HG03565 (cell line): Measurements from ENCODE around the gene RFX3.
A peak's percentile ranks its signal among the peaks of the same experiment; 100 is the strongest.

Experiments
- ATAC-seq: cut with Tn5 transposase; IDR thresholded peaks from one replicate; pipeline ENCODE4 v1.9.1; 2021; ENCODE audit warnings: mild to moderate bottlenecking, moderate library complexity; ENCODE audit not compliant: unreplicated experiment

The RFX3 gene

DNA sequence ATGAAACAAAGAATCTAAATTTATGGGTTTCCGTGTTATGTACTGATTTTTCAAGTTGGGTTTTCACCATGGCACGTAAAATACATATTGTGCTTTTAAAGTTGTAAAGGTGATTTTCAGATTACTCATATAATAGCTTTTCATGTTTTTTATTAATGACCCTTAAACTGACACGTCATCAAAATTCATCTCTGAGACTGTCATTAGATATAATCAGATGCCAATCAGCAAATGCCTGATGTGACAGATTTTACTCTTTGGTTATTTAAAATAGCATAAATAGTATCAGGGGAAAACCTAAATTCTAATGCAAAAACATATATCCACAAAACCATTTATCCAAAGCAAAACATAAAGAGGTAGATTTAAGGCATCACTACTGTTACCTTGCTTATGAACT is 11.0 kb downstream of the RFX3 start:
- ATAC-seq: no peak

DNA sequence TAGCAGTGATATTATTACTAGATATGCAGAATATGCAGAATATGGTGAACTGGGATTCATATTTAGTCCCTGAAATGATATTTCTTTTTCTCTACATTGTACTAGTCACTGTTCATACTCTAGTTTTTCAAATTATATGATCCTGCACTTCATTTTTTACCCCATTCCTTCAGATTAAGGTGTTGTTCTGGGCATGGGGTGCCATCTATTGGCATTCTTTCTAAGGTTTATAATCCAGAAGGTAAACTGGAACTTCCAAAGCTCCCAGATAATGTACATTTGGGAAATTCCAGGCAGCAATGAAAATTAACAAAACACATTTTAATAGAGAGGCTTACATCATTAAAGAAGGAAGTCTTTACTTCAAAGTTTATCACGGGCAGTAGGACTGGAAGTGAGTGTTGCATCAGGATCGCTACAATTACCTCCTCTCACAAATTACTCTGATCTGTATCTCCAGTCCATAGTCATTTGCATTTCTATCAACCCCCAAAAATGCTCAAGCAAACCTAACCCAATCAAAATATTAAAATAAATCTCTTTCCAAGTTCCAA is 12.5 kb downstream of the RFX3 start:
- no peak for ATAC-seq

DNA sequence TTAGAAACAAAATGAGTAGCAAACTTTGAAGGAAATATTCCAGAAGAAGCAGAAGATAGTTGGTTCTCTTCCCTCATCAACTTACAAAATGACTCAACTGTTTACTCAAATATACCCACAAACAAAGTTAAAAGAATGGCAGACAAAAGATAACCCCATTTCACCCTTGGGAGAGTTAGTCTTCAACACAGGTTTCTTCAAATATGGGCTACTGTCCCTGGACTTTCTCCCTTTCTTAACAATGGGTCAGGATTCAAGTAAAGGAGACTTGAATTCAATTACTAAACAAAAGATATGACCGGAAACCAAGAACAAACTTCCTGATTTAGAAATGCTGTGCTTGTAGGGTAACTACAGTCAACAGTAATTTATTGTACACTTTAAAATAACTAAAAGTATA is 14.2 kb downstream of the RFX3 start:
- no peak for ATAC-seq

DNA sequence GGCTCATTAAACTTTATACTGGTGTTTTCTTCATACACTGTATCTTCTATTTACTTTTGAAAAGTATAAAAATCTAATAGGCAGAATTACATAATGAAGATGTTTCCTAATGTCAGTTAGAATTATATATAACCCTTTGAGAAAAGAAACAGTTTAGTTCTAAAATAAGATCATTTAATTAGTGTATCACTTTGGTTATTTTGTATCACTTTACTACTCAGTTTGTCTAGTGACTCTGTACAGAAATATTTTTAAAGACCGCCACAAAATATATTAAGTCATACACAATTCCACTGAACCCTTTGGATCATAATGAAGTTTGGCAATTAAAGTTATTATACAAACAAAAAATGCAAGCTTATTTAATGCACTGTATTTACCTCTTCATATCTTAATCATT is 15.0 kb downstream of the RFX3 start:
- no peak for ATAC-seq

DNA sequence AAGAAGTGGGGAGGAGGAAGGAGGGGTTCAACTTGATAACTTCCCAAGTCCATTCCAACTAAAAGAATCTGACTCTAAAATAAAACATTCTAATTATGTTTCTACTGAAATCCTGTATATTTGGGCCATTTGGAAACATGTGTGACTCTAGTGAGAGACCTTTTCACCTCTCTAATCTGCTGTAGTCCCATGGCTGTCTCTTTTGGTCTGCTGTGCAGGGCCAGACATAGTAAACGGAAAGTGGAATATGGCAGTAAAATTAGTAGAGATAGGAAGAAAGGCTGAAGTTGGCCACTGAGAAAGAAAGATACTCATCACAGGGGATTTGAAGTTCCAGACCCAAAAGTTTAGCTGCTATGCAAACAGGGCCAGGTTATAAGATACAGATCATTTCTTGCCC is 15.9 kb downstream of the RFX3 start:
- ATAC-seq: no peak

DNA sequence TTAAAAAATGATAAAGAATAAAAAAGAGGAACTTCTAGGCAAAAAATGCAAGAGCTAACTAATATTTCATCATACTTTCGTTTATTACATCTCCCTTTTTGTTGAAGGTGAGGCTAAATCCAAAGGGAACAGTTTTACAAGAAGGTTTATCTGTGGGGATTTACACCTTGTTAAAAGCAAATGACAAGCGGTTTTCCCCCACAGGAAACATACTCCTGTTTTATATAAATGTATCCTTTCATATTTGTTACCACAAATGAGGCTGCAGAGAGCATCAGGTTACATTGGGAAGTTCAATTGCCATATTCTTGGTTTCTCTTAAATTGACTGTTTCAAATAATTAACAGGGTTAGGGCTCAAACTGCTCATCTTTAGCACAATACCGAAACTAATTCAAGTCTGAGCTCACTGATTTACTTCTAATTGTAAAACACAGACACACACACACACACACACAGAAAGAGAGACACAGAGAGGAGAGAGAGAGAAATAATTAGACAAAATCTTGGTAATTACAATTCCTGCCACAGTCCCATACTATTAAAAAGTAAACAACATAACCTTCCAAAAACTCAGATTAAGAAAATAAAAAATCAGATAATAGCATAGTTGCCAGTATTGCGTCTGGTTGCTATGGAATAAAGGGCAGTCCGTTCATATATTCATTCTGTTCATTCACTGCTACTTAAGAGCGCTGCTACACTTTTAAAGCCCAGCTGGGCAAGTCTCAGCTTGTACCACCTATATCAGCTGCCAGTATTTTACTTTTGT is 17.1 kb downstream of the RFX3 start:
- ATAC-seq: peak; percentile 24

DNA sequence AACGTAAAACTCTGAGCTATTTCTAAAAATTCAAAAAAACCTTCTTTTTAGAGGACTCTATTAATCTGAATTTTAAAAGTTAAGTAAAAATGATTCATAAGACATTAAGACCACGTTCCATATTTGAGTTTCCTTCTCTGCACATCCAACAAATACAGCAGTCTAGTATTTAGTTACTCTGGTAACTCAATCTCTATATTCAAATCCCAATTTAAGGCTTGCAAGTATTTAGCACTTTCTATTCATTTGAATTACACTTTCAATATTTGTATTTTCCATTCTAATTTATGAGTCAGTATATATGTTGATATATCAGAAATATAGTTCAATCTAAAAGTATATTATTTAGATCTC is 17.7 kb downstream of the RFX3 start:
- peak; percentile 4 for ATAC-seq

DNA sequence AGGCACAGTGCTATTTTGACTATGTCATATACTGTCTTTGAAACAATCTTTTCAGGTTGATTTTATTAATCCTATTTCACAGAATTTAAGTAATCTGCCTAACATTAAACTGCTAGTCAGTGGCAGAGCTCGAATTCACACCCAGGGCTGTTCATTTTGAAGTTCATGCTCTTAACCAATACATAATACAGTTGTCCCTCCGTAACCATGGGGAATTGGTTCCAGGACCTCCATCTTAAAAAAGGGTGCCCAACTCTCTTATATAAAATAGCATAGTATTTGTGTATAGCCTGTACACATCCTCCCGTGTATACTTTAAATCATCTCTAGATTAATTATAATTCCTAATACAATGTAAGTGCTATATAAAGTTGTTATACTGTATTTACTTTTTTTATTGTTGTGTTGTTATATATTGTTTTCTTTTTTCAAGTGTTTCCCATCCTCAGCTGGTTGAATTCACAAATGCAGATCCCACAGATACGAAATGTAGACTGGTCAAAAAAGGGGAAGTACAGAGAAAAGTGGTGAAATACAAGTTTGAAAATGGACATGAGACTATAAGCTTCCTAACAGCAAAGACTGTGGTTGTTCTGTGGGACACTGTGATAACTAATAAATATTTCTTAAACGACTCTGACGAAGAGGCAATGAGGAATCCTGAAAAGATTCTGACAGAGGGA is 18.3 kb downstream of the RFX3 start:
- peak; percentile 50 for ATAC-seq

DNA sequence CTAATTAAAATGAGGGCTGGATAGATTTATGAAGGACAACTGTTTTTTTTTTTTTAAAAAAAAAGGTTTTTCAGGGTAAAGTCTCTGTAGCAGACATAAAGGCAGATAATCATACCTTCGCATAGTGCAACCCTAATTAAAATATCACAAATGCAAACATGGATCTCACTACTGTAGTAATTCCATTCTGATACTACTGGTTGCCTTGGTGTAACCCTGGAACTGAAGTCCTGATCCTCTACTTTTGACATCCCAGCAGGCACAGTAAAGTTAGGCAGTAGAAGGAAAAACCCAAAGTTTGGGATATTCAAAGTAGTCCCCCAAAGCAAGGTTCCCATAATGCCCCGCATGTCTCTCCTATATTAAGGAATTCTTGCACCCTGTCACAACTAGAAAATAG is 19.6 kb downstream of the RFX3 start:
- ATAC-seq: no peak

DNA sequence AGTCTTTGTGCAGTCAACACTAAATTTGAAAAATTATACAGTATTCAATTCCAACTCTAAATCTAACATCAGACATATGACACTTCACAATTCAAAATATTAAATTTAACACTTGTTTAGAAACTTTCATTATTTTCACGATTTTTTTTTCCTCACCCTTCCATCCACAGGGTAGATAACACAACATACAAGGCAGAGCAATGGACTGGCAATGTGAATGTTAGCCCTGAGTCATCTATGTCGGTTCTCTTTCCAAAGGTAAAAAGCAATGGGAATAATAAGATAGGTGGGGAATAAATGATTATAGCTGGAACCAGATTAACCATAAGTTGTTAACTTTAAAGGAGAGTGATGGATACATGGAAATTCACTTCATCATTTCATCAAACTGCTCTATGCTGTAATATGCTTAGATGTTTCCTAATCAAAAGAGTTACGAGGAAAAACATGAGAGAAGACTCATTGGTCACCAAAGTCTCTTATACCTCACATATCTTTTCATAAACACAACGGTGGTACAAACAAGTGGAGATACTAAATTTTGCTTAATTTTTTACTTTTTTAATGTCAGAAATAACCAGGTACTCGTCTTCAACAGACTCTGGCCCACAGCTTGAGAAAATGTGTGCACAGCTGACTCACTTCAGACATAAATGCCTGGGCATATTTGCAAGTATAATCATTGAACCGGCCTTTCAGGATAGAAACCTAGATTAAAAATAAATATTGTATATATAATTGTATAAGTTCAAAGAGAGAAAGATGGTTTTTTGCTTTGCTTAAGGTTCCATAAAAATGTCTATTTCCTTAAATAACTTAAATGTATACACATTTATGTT is 23.0 kb downstream of the RFX3 start:
- no peak for ATAC-seq

DNA sequence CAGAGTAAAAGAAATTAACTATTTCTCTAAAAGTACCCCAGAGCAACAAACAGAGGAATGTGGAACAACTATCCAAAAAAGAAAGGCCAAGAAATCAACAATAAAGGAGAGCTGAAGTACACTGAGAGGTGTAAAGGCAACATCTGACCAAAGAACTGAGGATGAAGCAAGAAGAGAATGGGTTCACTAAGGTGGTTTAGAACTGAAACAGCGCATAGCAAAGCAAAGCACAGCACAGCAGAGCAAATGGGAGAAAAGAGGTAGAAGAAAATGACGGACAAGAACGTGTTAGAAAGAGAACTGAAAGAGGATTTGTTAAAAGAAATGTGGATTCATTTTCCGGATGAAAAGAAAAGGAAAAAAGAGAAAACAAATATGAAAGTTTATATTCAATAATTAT is 25.8 kb downstream of the RFX3 start:
- ATAC-seq: no peak

DNA sequence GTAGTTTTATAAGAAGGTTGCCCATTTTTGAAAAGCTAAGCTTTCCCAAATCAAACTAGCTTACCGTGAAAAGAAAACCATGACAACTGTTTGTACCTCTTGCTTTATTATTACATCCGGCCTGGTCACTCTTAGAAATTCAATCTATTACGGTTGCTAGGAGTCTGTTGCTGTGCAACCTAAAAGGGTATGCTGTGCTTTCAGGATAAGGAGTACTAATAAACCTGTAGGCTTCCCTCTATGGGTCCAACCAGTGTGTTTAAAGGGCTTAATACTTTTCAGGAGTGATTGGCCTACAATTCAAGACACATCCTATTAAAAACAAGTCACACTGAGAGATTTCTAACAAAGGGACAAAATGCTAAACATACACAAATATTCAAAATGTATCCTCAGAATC is 27.1 kb downstream of the RFX3 start:
- ATAC-seq: no peak

DNA sequence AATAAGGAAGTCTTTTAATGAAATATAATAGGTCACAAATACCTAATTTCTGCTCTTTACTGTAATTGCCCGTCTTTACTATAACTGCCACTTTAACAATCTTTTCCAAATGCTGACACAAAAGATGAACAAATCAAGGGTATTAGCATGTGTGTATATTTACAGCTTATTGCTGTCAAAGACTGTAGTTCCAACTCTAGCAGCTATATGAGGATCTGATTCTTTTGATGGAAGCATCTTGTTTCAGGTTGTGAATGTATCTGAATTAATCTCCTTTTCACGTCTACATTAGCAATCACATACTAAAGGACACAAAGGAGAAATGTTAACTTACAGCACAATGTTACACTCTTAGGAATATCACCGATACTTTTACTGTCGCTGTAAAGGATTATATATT is 27.9 kb downstream of the RFX3 start:
- no peak for ATAC-seq

DNA sequence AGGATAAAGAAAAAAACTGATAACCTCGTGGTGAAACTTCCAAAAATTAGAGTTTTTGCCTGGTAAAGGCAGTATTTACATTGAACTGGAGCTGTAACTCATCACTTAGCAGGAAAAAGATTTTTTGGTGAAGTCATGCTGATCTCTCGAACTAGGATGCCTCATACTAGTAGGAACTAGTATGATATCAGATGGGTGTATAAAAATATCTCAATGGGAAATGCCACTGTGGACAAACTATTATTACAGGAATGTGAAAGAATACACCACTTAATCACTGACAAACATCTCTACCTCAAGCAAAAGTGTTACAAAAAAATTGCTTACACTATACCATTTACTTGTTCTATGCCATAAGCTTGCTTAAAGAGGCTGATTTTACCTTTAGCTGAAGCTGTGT is 28.4 kb downstream of the RFX3 start:
- ATAC-seq: no peak

DNA sequence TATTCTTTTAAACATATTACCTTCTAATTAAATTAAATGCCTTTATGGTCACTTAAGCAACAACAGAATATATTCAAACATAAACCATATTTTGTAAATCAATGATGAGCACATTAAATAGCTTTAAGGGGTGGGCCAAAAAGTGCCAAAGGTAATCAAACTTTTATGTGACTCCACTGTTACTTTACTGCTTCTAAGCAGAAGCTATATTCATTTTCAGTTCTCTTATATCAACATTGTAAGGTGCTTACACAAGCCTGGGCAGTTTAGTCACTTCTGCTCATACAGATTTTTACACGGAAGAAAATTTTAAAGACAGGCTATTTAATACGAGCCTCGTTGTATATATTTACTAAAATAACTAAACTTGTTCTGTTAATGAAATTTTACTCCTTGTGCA is 29.9 kb downstream of the RFX3 start:
- no peak for ATAC-seq

DNA sequence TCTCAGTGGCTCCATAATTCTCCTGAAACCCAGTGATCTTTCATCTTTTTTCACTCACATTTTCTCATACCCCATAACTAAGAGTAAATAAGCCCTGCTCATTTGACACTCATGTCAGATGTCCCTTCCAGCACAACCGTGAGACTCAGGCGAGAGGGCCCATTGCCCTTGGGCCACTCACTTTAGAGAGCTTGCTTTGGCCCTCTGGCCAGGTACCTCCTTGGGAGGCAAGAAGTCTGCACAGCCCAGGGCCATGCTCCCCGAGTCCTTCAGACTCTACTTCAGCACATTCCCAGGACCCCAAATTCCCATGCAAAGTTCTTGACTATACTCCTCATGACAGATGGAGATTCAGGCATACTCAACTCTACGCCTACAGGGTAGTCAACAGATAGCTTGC is 33.6 kb downstream of the RFX3 start:
- ATAC-seq: no peak

DNA sequence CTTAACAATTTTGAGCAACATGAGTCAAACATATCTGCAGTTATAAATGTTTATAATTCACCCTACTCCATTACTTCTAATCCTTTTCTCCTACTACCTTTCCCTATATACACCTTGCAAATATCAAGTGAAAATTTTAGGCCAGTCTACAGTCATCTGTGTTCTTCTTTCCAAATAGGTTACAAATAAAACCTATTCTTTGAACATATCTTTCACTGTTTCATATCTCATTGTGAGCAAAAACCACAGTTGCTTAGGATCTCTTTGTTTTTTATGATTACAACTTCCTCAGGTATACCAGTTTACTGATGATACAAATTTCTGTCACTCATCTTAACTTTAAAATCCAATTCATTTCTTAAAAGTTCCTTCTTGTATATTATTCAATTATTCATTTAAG is 34.4 kb downstream of the RFX3 start:
- no peak for ATAC-seq

DNA sequence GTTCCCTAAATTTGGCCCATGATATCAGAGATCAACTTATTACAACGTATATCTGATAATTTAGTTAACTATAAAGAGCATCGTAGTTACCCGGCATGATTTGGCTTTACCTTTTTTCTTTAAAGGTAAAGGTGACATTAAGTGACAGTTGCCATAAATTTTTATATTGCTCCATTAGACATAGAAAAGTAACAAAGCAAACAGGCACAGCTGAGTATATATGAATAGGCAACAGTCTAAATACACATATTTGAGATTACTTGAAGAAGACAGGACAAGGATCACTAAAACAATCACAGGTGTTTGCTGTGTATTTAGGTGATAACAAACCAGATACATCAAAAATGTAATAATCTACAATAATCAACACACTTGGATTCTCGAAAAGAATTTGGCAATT is 34.8 kb downstream of the RFX3 start:
- ATAC-seq: no peak

DNA sequence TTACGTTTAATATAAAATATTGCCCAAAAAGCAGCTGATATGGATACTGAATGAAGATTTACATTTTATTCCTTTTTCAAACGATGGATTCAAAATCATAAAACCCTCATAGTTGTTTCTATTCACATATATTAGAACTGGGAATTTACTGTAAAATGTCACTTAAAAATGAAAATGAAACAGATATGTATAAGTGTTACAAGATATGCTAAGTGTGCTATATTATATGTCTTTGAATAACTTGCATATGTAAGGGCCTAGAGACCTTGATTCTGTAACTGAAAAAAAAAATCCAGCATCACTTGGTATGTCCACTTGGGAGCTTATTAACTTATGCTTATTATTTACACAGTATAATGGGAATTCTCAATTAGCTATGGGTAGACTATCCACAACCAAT is 43.2 kb downstream of the RFX3 start:
- no peak for ATAC-seq

DNA sequence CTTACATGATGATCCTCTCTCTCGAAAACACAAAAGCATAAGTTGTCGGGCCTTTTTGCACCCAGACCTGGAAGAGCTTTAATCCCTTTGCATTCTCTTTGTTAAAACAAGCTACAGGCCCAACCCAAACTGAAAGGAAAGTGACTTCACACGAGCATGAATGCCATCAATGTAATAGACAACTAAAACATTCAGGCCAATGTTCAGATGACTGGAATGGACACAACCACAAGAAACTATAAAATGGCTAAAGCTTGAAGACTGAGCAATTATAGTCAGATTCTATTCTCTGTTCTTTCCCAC is 45.5 kb downstream of the RFX3 start:
- ATAC-seq: no peak

DNA sequence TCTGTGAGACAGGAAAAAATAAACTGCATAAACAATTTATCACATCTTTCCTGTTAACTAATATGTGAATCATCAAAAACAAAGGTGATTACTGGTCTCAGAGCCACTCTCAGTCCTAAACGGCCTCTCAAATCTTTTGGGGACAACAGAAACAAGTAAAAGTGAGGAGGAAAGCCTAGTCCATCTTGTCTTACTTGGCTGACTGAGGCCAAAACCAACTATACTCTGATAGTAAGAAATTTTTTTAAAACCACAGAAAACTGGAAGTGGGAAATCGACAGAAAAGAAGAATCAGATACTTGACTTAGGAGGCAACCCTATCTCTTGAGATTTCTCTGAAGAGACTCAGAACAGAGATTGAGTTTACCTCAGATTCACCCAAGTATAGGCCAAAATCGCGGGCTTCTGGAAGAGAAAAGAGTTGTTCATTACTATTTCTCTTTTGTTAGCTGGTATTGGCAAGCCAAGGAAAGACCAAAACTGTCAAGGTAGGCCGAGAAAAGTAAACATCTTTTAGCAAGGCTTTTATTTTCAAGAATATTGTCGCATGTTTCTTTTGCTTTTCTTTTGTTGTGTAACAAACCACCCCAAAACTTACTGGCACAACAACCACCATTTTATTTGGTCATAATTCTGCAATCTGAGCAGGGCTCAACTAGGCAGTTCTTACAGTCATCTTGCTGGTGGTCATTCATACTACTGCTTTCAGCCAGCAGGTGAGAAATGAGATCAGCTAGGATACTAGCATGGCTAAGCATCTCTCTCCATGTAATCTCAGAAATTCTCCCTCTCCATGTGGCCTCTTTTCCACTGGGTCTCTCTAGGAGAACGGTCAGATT is 46.1 kb downstream of the RFX3 start:
- ATAC-seq: peak; percentile 31
